Thymus (tissue), 11 donors: ENCODE measurements around the gene PITPNM3. TPM values are rescaled to one million over a fixed set of nuclear protein-coding genes. Genes with fewer than 3 reads are reported as not detected.

Source experiments
- DNase-seq, 9 donors: peaks; one replicate each; pipeline ENCODE4 v3.0.0-alpha.2; 2013; ENCODE audit warnings: low spot score in 9 of 9, low read depth in 6 of 9, missing footprints in 1 of 9
- H3K27ac ChIP-seq, 2 donors: one replicate each; pipeline ENCODE4 v1.5.1; 2013; ENCODE audit warnings: control low read depth in 1 of 2, low read depth in 1 of 2, low read length in 1 of 2, mild to moderate bottlenecking in 1 of 2, moderate library complexity in 1 of 2
- H3K27me3 ChIP-seq, 2 donors: one replicate each; pipeline ENCODE4 v1.5.1; 2013; ENCODE audit warnings: low read length in 1 of 2; ENCODE audit not compliant: control insufficient read depth in 2 of 2, insufficient read depth in 1 of 2
- H3K36me3 ChIP-seq, 2 donors: one replicate each; pipeline ENCODE4 v1.5.1; 2013; ENCODE audit warnings: low read length in 1 of 2, mild to moderate bottlenecking in 1 of 2, moderate library complexity in 1 of 2; ENCODE audit not compliant: control insufficient read depth in 2 of 2, insufficient read depth in 2 of 2
- H3K4me1 ChIP-seq, 2 donors: one replicate each; pipeline ENCODE4 v1.5.1; 2013; ENCODE audit warnings: low read length in 2 of 2; ENCODE audit not compliant: control insufficient read depth in 2 of 2, insufficient read depth in 2 of 2
- H3K4me3 ChIP-seq, 2 donors: one replicate each; pipeline ENCODE4 v1.5.1; 2013; ENCODE audit warnings: low read length in 2 of 2, control low read depth in 1 of 2, mild to moderate bottlenecking in 1 of 2
- H3K9me3 ChIP-seq, 2 donors: one replicate each; pipeline ENCODE4 v1.5.1; 2013; ENCODE audit warnings: low read length in 1 of 2, mild to moderate bottlenecking in 1 of 2; ENCODE audit not compliant: control insufficient read depth in 2 of 2, insufficient read depth in 1 of 2
- WGBS: extraction: QIAGEN DNeasy Blood & Tissue Kit; methylation state at CpG from one replicate; pipeline ENCODE4 v1.1.7; 2013; 5-methylcytosine and 5-hydroxymethylcytosine counted together
- polyA plus RNA-seq: library from polyadenylated mRNA; stranded (reverse); fragments of 200-250 nt; gene quantifications from one replicate; pipeline ENCODE4 v1.2.3, GENCODE V29; 2013
- total RNA-seq: library from RNA; stranded (reverse); fragments of 120-200 nt; gene quantifications from one replicate; pipeline ENCODE4 v1.2.4, GENCODE V29; 2013
- donor health status: healthy.

Gene PITPNM3
- total and polyA plus RNA-seq, 2 donors = 0.33 to 0.52 TPM

DNA sequence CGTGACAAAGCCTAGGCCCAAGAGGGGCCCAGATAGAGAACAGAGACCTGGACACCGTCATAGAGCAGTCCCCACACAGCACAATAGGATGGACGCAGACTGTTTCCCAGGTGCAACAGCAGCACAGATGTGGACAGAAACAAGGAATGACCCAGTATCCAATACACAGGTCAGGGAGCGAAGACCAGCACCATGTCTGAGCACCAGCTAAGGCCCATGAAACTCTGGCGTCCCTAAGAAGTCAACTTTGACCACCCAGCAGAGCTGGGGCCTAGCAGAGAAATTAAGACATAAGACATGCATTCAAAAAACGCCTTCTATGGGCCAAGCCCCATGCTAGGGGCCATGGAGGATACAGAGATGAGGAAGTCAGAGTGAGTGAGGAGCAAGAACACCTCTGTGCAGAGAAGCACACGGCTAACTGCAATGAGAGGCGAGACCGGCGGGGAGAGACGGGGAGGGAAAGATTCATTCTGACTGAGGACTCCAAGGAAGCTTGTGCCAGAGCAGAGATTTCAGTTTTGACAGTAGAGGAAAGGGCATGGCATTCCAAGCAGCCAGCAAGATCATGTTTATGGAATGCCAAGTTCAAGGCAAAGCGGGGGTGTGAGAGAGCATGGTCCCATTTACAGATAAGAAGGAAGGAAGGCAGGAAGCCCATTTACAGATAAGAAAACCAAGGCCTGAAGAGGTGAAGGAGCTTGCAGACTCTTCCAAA, 50.8 kb downstream of the PITPNM3 start:
- no peaks in the 10 kb centered on the region for H3K27me3 ChIP-seq
- 94% methylated on average over 12 of the region's 12 CpGs for WGBS
- H3K27ac ChIP-seq = no peak overlapping the region
- H3K9me3 ChIP-seq = no peaks in the 10 kb centered on the region
- DNase-seq = no peak
- H3K36me3 ChIP-seq = no peaks in the 10 kb centered on the region
- no peak overlapping the region for H3K4me3 ChIP-seq
- H3K4me1 ChIP-seq = no peaks in the 10 kb centered on the region

DNA sequence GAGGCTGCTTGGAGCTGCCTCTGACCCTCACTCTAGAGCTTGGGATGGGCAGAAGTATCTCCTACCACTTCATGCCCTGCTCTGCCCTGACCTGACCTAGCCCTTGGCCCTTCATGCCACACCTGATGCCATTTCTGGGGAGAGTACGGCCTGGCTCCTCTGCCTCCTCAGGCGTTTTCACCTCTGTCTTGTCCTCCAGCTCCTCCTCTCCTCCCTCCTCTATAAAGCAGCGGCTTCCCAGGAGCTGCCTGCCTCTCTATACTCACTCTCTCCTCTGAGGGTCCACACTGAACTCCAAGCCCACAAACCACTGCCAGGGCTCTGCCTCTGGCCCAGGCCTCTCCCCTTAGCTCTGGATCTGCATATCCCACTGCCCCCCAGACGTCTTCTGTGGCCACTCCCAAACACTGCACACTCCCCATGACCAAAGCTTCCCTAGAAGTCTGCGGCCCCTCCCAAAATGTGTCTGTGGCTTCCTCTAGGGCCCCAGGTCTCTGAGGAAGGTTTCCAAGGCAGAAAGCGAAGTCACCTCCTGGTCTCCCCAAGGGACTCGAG, 52.6 kb downstream of the PITPNM3 start:
- Histone ChIP-seq H3K36me3 (no peaks in the 10 kb centered on the region), H3K9me3 (no peaks in the 10 kb centered on the region), H3K27me3 (no peaks in the 10 kb centered on the region), H3K27ac (no peak overlapping the region), H3K4me3 (no peak overlapping the region), H3K4me1 (no peaks in the 10 kb centered on the region)
- 90% methylated on average over 7 of the region's 7 CpGs for WGBS
- DNase-seq = no peak

DNA sequence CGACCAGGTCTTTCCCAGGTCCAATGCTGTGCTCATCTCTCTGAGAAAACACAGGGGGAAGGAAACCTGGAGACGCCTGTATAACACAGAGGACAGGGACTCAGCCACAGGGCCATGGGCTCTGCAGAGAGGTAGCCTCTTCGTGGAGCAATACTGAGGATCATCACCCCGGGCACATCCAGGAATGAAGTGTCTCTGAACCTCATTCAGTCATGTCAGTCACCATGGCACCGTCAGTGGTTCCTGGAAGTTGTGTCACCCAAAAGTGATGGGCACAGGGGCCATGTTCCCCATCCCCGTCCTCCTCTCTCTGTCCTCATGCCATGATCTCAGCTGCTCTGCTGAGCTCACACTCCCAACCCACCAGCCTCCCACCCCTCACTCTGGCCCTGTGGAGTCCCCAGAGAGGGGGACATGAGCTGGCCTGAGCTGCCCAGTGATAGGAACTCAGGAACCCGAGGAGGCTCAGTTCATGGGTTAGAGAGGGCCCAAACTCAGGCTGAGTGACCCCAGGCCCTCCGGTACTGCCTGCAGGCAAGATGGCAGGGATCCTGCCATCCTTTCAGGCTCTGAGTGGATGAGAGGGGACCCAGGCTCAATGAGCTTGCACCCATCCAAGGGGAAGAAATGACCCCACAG, 53.4 kb downstream of the PITPNM3 start:
- Histone ChIP-seq H3K27me3 (peaks cover 0 to under 1% of the 10 kb centered on the region in 2 donors), H3K27ac (no peak overlapping the region), H3K4me3 (no peak overlapping the region), H3K36me3 (no peaks in the 10 kb centered on the region), H3K4me1 (no peaks in the 10 kb centered on the region), H3K9me3 (no peaks in the 10 kb centered on the region)
- WGBS = 86% methylated on average over 8 of the region's 8 CpGs
- no peak for DNase-seq

DNA sequence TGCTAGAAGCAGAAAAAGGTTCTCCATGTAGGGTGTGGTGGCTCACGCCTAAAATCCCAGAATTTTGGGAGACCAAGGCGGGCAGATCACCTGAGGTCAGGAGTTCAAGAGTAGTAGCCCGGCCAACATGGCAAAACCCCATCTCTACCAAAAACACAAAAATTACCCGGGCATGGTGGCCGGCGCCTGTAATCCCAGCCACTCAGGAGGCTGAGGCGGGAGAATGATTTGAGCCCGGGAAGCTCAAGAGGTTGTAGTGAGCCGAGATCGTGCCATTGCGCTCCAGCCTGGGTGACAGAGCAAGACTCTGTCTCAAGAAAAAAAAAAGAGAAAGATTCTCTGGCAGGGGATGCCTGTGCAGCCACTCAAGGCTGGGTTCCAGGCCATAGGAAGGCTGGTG, 54.2 kb downstream of the PITPNM3 start:
- peaks cover 0 to 9% of the 10 kb centered on the region in 2 donors for H3K27me3 ChIP-seq
- WGBS = 98% methylated on average over 11 of the region's 11 CpGs
- H3K4me1 ChIP-seq = peaks cover 0 to 2% of the 10 kb centered on the region in 2 donors
- no peak overlapping the region for H3K27ac ChIP-seq
- no peaks in the 10 kb centered on the region for H3K9me3 ChIP-seq
- no peak for DNase-seq
- no peak overlapping the region for H3K4me3 ChIP-seq
- H3K36me3 ChIP-seq = no peaks in the 10 kb centered on the region

DNA sequence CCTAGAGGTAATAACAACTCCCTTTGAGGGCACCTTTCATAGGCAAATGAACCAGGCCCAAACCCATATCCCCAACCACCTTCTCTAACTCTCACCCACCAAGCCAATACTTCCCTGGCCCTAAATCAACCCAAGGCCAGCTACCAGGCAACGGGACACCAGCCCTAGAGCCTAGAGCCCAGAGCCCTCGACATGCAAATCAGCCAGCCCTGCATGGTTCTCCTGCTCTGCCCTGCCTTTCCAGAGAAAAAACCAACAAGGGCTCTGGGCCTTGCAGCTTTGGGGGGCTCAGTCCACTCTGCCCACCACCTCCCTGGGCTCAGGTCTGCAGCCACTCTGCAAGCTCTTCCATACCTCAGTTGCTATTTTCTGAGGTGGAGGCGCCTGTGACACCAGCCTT, 55.0 kb downstream of the PITPNM3 start:
- H3K4me1 ChIP-seq = peaks cover 0 to 10% of the 10 kb centered on the region in 2 donors

DNA sequence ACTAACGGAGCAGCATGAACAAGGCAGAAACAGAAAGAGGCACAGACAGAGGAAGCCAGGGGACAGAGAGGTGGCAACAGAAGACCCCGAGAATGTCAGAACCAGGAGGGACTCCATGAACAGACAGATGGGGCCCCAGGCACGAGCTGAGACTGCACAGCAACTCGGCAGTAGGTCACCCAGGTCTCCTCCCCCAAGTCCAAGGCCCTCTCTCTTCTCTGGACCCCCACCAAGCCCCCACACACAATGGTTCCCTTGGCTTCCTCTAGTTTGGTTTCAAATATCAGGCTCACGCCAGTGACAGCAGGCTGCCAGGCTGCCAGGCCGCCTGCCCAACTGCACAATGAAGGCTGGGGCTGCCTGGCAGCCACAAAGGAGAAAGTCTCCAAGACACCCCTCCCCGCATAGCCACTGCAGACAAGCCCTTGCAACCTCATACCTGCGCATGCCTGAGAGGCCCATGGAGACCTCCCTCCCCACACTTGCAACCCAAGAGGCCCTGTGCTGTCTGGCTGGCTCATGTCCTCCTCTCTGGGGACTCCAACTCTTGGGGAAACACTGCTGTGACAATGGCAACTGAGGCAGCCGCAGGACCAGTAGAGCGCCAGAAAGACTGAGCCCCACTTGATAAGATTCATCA, 57.3 kb downstream of the PITPNM3 start:
- H3K9me3 ChIP-seq = no peaks in the 10 kb centered on the region
- H3K4me1 ChIP-seq = peaks cover 0 to 20% of the 10 kb centered on the region in 2 donors
- H3K4me3 ChIP-seq = no peak overlapping the region
- H3K27me3 ChIP-seq = peaks cover 0 to 20% of the 10 kb centered on the region in 2 donors
- WGBS = 96% methylated on average over 10 of the region's 10 CpGs
- H3K36me3 ChIP-seq = no peaks in the 10 kb centered on the region
- no peak for DNase-seq
- no peak overlapping the region for H3K27ac ChIP-seq

More for the DNA sequence above, 55.0 kb downstream of the PITPNM3 start:
- Histone ChIP-seq H3K27me3 (peaks cover 0 to 12% of the 10 kb centered on the region in 2 donors), H3K4me3 (no peak overlapping the region), H3K27ac (no peak overlapping the region), H3K9me3 (no peaks in the 10 kb centered on the region), H3K36me3 (no peaks in the 10 kb centered on the region)
- WGBS = 95% methylated on average over 3 of the region's 3 CpGs
- no peak for DNase-seq

DNA sequence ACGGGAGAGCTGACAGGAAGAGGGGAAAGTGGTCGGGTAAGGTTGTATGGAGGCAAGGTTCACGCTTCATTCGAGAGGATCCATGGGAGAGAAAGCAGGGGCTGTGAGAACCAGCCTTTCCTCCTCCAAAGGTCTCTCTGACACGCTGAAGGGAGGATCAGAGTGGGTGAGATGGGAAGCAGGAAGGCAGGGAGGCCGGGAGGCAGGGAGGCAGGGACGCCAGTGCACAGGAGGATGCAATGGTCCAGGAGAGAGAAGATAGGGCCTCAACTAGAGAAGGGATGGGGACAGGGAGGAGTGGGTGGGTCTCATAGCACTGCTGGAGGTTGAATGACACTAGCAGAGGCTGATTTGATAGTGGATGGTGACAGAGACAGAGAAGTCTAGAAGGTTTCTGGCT, 58.0 kb downstream of the PITPNM3 start:
- H3K36me3 ChIP-seq = no peaks in the 10 kb centered on the region
- H3K4me1 ChIP-seq = peaks cover 0 to 20% of the 10 kb centered on the region in 2 donors
- no peak overlapping the region for H3K27ac ChIP-seq
- H3K9me3 ChIP-seq = no peaks in the 10 kb centered on the region
- H3K27me3 ChIP-seq = peaks cover 0 to 20% of the 10 kb centered on the region in 2 donors
- 84% methylated on average over 7 of the region's 7 CpGs for WGBS
- no peak overlapping the region for H3K4me3 ChIP-seq
- no peak for DNase-seq

DNA sequence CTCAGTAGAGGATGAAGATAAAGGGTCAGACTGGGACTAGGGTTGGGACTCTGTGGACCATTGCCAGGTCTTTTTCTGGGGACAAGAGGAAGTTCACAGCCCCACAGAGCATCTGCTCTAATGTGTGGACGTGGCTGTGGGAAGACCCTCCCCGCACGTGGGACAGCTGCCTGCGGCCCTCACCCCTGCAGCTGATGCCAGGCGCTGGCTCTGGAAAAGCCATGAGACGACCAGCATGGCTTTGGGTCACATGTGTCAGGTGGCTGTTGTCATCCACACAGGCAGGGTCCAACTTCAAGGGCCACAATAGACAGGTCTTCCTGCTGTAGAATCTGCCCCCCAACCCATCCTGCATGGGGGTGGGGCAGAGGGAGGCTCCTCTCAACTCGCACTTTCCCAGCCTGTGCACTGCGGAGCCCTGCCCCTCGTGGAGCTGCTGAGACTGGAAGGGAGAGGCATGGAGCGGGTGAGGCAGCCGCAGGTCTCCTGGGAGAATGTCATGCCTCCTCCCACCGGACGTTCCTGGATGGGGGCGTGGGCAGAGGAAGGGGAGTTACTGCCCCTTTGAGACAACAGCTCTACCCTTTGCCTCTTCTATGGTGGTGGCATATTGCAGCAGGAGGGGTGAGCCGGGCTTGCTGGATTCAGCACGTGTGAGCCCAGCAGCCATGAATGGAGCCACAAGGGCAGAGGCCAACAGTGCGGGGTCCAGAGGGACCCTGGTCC, 58.7 kb downstream of the PITPNM3 start:
- DNase-seq = no peak
- peaks cover 0 to 20% of the 10 kb centered on the region in 2 donors for H3K4me1 ChIP-seq
- no peak overlapping the region for H3K27ac ChIP-seq

More for the DNA sequence above, 58.7 kb downstream of the PITPNM3 start:
- H3K9me3 ChIP-seq = no peaks in the 10 kb centered on the region
- no peaks in the 10 kb centered on the region for H3K36me3 ChIP-seq
- H3K4me3 ChIP-seq = no peak overlapping the region
- peaks cover 0 to 20% of the 10 kb centered on the region in 2 donors for H3K27me3 ChIP-seq
- 59% methylated on average over 17 of the region's 17 CpGs for WGBS
